ENCODE data around the gene PDCL3. TPM values are rescaled to one million over a fixed set of nuclear protein-coding genes. Genes with fewer than 3 reads are reported as not detected.

PDCL3 gene
- total and polyA plus RNA-seq, 2 donors (not counting 3 experiments of a cell fraction or from before 2014, with no cell fraction given), result 19.4 to 32.8 TPM

DNA sequence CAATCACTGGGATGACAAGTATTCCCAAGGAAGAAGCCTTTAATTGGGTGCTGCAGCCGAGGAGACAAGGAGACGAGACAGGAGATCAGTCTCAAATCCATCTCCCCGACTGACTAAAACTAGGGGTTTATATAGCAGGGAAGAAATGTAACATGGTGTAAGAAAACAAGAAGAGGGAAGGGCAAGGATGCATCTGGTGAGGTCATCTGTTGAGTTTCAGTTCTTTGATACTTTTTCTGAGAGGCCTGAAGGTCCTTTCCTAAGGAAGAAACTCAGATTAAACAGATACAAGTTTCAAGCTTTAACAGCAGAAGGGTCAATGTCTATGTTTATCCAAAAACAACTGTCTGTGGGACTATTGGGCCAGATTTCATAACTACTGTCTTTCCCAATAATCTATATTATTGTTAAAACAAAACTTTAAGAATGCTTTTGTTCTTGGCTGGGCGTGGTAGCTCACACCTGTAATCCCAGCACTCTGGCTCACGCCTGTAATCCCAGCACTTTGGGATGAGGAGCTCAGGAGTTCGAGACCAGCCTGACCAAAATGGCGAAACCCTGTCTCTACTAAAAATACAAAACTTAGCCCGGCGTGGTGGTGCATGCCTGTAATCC lies 2.5 kb upstream of the PDCL3 start:
- Histone ChIP-seq H3K79me2 (ENCODE audit: control insufficient read depth, insufficient read depth, low read length) (peaks cover 12% of the 10 kb centered on the region), H3K9ac (replicated peaks; ENCODE audit: extremely low read depth, insufficient read depth, low read length) (no peak overlapping the region), H2AFZ (ENCODE audit: low read depth, low read length) (no peak overlapping the region), H3K27me3 (ENCODE audit: control insufficient read depth in 2 of 2, insufficient read depth in 2 of 2, low read length in 2 of 2) (no peaks in the 10 kb centered on the region), H3K4me3 (replicated peaks in 1 of 3; ENCODE audit: insufficient read depth in 1 of 3, low read depth in 1 of 3, low read length in 3 of 3) (no peak overlapping the region), H4K20me1 (replicated peaks; ENCODE audit: control insufficient read depth, extremely low read depth, insufficient read depth, low read length) (no peaks in the 10 kb centered on the region), H3K4me2 (ENCODE audit: insufficient read depth, low read length) (no peak overlapping the region), H3K4me1 (ENCODE audit: control insufficient read depth, extremely low read depth, insufficient read depth, low read length) (peaks cover 3% of the 10 kb centered on the region), H3K9me1 (replicated peaks; ENCODE audit: control insufficient read depth, extremely low read depth, insufficient read depth, low read length) (no peaks in the 10 kb centered on the region), H3K27ac (ENCODE audit: insufficient read depth, low read depth, low read length) (no peak overlapping the region), H3K36me3 (ENCODE audit: control insufficient read depth in 2 of 2, extremely low read depth in 1 of 2, insufficient read depth in 2 of 2, low read length in 2 of 2) (no peaks in the 10 kb centered on the region), H3K9me3 (replicated peaks; ENCODE audit: control insufficient read depth, insufficient read depth, low read length) (no peaks in the 10 kb centered on the region)
- DNase-seq (ENCODE audit: low read depth, low spot score), result no peak
- TF ChIP-seq FOS (IDR thresholded peaks at IDR 0.05; ENCODE audit: borderline replicate concordance, insufficient read depth, low read length) (no peak), GATA2 (IDR thresholded peaks at IDR 0.05; ENCODE audit: insufficient read depth, insufficient read length, low read depth, low read length) (no peak), EZH2 (IDR thresholded peaks at IDR 0.05; ENCODE audit: borderline replicate concordance, low read depth, low read length, severe bottlenecking) (no peak), POLR2AphosphoS5 (IDR thresholded peaks at IDR 0.05; ENCODE audit: insufficient read depth, low read depth, low read length) (no peak), JUN (IDR thresholded peaks at IDR 0.05; ENCODE audit: borderline replicate concordance, insufficient read depth, insufficient read length, low read depth) (no peak)
- TF ChIP-seq, protein P1, sequence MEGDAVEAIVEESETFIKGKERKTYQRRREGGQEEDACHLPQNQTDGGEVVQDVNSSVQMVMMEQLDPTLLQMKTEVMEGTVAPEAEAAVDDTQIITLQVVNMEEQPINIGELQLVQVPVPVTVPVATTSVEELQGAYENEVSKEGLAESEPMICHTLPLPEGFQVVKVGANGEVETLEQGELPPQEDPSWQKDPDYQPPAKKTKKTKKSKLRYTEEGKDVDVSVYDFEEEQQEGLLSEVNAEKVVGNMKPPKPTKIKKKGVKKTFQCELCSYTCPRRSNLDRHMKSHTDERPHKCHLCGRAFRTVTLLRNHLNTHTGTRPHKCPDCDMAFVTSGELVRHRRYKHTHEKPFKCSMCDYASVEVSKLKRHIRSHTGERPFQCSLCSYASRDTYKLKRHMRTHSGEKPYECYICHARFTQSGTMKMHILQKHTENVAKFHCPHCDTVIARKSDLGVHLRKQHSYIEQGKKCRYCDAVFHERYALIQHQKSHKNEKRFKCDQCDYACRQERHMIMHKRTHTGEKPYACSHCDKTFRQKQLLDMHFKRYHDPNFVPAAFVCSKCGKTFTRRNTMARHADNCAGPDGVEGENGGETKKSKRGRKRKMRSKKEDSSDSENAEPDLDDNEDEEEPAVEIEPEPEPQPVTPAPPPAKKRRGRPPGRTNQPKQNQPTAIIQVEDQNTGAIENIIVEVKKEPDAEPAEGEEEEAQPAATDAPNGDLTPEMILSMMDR (IDR thresholded peaks at IDR 0.05; ENCODE audit: extremely low read depth in 1 of 2, insufficient read depth in 1 of 2, low read depth in 1 of 2, low read length in 2 of 2), result no peak
- TF ChIP-seq, protein P2, sequence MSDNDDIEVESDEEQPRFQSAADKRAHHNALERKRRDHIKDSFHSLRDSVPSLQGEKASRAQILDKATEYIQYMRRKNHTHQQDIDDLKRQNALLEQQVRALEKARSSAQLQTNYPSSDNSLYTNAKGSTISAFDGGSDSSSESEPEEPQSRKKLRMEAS (IDR thresholded peaks at IDR 0.05; ENCODE audit: insufficient read depth, insufficient read length), result no peak
- intact Hi-C loops (cut with micrococcal nuclease), result loop anchor here (10.0 kb wide), 1 partner anchor 136 kb away; no protein-coding TSS in a partner anchor
- BruUV-seq (replicated peaks), result no TSS peak
- POLR2A ChIA-PET, result no interaction called here
- CTCF ChIA-PET, result no interaction called here
- dilution Hi-C loops (cut with MboI; ENCODE audit: extremely low pct_ligation_motif_present, low sequenced_read_pairs), result no loop called here
- no peak for FAIRE-seq
